T-helper 9 cell (primary cell): ENCODE results near the gene ALG1.
"Not testable (repeated sequence)": the region's sequence is repeated elsewhere in the genome, so short reads cannot be mapped to it uniquely, and the experiment has no call there.

ENCODE experiments used
- DNase-seq: peaks from one replicate; pipeline ENCODE4 v3.0.0-alpha.2; 2020

Gene ALG1

DNA sequence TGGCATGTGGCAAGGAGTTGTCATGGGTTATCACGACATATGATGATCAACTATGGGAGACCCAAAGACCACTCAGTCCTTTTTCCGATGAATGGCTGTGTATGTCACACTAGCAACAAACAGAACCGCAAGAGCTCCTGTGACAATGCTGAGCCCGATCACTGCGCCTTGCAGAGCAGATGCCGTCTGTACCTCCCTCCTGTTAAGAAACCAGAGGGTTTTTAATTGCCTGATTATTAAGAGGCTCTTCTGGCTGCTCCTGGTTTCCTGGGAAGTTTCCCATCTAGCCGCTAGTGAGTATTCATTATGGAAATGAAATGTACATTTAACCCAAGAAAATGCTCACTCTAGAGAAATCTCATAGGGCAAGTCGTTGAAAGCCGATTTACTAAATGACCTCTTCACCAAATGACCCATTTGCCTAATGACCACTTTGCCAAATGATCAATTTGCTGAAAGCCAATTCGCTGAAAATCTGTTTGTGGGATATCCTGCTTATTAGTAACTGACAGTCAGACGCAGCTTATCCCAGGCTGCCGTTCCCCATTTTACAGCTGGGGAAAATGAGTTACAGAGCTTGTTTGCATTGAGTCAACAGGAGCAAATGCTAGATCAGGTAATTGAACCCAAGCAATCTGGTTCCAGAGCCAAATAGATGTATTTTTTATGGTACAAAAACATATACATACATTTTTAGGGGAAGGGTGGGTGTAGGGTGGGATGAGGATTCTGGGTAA, 31.8 kb downstream of the ALG1 start:
- DNase-seq: not testable (repeated sequence)

- not testable (repeated sequence) for DNase-seq
Measured at GRCh38 chr16:5105039-5105438, 33.4 kb downstream of the ALG1 start.

DNA sequence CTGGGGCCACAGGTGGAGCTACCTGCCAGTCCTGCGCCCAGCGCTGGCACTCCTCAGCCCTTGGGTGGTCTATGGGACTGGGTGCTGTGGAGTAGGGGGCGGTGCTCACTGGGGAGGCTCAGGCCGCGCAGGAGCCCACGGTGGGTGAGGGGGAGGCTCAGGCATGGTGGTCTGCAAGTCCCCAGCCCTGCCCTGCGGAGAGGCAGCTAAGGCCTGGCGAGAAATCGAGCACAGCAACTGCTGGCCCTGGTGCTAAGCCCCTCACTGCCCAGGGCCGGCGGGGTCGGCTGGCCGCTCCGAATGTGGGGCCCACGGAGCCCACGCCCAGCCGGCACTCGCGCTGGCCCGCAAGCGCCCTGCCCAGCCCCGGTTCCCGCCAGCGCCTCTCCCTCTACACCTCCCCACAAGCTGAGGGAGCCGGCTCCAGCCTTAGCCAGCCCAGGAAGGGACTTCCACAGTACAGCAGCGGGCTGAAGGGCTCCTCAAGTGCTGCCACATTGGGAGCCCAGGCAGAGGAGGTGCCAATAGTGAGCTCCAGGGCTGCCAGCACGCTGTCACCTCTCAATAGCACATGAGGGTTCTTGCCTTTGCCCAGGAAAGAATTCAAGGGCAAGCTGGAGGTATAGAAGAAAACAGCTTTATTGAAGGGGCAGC, 37.0 kb downstream of the ALG1 start:
- no peak for DNase-seq

DNA sequence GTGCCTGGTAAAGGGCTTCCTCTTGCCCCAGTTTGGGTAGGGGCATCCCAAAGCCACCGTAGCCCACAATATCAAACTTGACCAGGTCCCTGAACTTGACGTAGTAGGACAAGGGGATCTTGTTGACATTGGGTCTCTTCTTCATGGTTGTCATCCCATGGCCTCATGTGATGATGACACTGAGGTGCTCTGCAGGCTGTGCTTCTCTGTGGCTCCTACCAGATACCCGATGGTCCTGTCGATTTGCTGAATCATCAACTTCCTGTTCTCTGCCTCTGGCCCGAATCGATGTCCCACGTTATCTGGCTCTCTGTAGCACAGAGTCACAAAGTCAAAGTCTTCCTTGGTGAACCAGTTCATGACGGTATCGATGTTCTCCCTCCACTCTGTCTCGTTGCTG, 39.3 kb downstream of the ALG1 start:
- DNase-seq: not testable (repeated sequence)

GRCh38 chr16:5116780-5117295, 45.2 kb downstream of the ALG1 start:
- DNase-seq: not testable (repeated sequence)

DNA sequence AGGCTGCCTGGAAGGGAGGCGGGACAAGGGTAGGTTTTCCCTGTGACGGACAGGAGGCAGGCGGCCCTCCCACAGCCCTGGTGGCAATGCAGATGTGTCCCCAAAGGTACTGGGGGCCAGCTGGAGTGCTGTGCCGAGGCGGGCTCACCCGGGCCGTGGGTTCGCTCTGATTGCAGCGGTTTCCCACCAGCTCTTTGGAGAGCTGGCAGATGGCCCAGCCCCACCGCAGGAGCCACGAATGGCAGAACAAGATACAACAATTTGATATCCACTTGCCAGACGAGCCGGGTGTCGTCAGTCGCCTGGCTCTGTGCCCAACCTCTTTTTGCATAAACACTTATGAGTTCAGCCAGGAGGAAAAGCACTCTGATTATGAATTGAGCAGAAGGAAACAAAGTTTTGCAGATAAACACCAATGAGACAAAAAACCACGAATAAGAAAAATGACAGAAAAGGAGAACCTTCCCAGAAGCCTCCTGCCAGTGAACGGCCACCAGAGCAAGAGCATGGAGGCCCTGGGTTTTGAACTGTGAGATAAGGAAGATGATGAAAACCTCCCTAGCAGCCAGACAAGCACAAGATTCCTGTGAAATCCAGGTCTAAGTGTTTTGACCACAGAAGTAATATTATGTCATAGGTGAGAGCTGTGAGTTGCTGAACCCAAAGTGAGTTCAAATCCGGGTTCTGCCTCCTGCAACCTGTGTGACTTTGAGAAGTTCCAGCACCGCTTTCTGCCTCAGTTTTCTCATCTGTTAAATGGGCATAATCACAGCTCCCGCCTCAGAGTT, 45.9 kb downstream of the ALG1 start:
- DNase-seq: peak; percentile 32

DNA sequence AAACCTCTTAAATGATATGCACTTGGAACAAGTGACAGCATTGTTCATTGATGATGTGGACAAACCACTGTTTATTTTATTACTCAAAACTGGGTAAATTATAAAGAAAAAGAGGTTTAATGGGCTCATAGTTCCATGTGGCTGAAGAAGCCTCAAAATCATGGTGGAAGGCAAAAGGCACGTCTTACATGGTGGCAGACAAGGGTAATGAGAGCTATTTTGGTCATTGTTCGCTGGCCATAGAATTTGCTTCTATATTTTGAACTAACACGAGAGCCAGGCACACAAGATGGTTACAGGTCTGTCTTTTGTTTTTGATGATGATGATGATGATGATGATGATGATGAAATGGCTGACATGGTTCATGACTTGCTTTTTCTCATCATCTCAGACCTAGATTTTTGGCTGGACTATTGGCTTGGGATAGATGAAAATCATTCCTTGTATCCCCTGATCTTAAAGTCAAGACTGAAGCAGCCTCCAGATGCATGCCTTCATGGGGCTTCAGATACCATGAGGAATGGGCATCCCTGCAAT, 59.9 kb downstream of the ALG1 start:
- not testable (repeated sequence) for DNase-seq

GRCh38 chr16:5132915-5133600, 61.4 kb downstream of the ALG1 start:
- DNase-seq: not testable (repeated sequence)

GRCh38 chr16:5134739-5135452, 63.3 kb downstream of the ALG1 start:
- not testable (repeated sequence) for DNase-seq
